Kidney (tissue), 14 donors: ENCODE data around the gene INPP5A. TPM values are rescaled to one million over a fixed set of nuclear protein-coding genes. Genes with fewer than 3 reads are reported as not detected.

Experiments
- DNase-seq, 5 donors: peaks; one replicate each; pipeline ENCODE4 v3.0.0-alpha.2; 2013 to 2020
- FAIRE-seq: peaks from 2 replicates; lab custom pipeline; 2012; peaks lifted over from hg19 to GRCh38; lab: Jason Lieb, UNC
- H3K27ac ChIP-seq, 2 donors: one replicate each; pipeline ENCODE4 v1.7.0; 2013; ENCODE audit warnings: low read depth in 2 of 2, low read length in 2 of 2, inconsistent platforms in 1 of 2
- H3K27me3 ChIP-seq: one replicate; pipeline ENCODE4 v1.7.1; 2013; ENCODE audit warnings: low read length, inconsistent platforms; ENCODE audit not compliant: control insufficient read depth, insufficient read depth
- H3K36me3 ChIP-seq, 3 donors: one replicate each; pipeline versions ENCODE4 v1.7.0 to v1.7.1; 2013; ENCODE audit warnings: low read length in 3 of 3, control low read depth in 1 of 3, inconsistent platforms in 1 of 3; ENCODE audit not compliant: insufficient read depth in 3 of 3, control insufficient read depth in 2 of 3
- H3K4me1 ChIP-seq, 3 donors: one replicate each; pipeline versions ENCODE4 v1.7.0 to v1.7.1; 2013; ENCODE audit warnings: low read length in 3 of 3, inconsistent platforms in 1 of 3, low read depth in 1 of 3; ENCODE audit not compliant: control insufficient read depth in 2 of 3, insufficient read depth in 2 of 3
- H3K4me3 ChIP-seq, 3 donors: one replicate each; pipeline versions ENCODE4 v1.7.0 to v1.8.1; 2013; ENCODE audit warnings: low read length in 3 of 3, control low read depth in 1 of 3, inconsistent platforms in 1 of 3
- H3K9ac ChIP-seq, 3 donors: one replicate each; pipeline versions ENCODE4 v1.7.0 to v1.7.1; 2013; ENCODE audit warnings: low read length in 3 of 3, control low read depth in 1 of 3, inconsistent platforms in 1 of 3
- H3K9me3 ChIP-seq, 3 donors: one replicate each; pipeline versions ENCODE4 v1.7.0 to v1.7.1; 2013; ENCODE audit warnings: low read length in 3 of 3, control low read depth in 1 of 3, inconsistent platforms in 1 of 3; ENCODE audit not compliant: control insufficient read depth in 2 of 3, insufficient read depth in 1 of 3
- CTCF ChIP-seq: IDR thresholded peaks from 3 replicates; pipeline ENCODE4 v1.5.1; 2012; ENCODE audit warnings: mild to moderate bottlenecking, moderate library complexity, borderline replicate concordance; ENCODE audit not compliant: insufficient read depth; ENCODE audit errors: extremely low read depth
- intact Hi-C: fragments of 100-400 bp; cut with DNase I; formaldehyde crosslinking; loops from one replicate; pipeline ENCODE4 v1.11.1; 2022
- polyA plus RNA-seq: library from polyadenylated mRNA; stranded (reverse); fragments of 350-450 nt; fragmentation: Illumina TruSeq; extraction: RNeasy Lipid Tissue Mini Kit (QIAGEN cat#74804); gene quantifications from one replicate; pipeline ENCODE4 v1.2.3, GENCODE V29; 2014; ENCODE audit warnings: low read depth, low replicate concordance; ENCODE audit not compliant: insufficient read depth
- total RNA-seq: library from RNA; stranded (reverse); fragmentation: NEBNext Ultra II Directional; extraction: Animal tissue kit (Norgen Biotek cat#: 25700); gene quantifications from one replicate; pipeline ENCODE4 v1.2.1, GENCODE V29; 2021
- donor health status: control.
- donor health status: control.
- donor health status: control.
- donor health status: control.
- donor health status: control.
- donor health status: DM: yes; HTN: yes; CAD: no.
- donor health status: Normal renal cell carcinoma (clear cell type).

Gene INPP5A
- total and polyA plus RNA-seq, 2 donors from 2014 or later: 20.8 to 40.3 TPM

- Histone ChIP-seq H3K9me3 (no peaks in the 10 kb centered on the region), H3K4me3 (no peak overlapping the region), H3K9ac (no peak overlapping the region), H3K36me3 (no peaks in the 10 kb centered on the region), H3K27me3 (no peaks in the 10 kb centered on the region), H3K27ac (no peak overlapping the region), H3K4me1 (no peaks in the 10 kb centered on the region)
- FAIRE-seq (no peak), DNase-seq (peak in 1 of 5 donors; percentile 37)
- intact Hi-C loops: no loop called here
- no peak for TF ChIP-seq CTCF
Observed at GRCh38 chr10:132807621-132808049, 270.0 kb downstream of the INPP5A start.

- intact Hi-C loops: no loop called here
- no peaks in the 10 kb centered on the region for H3K9me3 ChIP-seq
- no peak overlapping the region for H3K9ac ChIP-seq
- no peak for TF ChIP-seq CTCF
- H3K27me3 ChIP-seq: no peaks in the 10 kb centered on the region
- H3K4me3 ChIP-seq: no peak overlapping the region
- H3K27ac ChIP-seq: no peak overlapping the region
- H3K4me1 ChIP-seq: no peaks in the 10 kb centered on the region
- H3K36me3 ChIP-seq: no peaks in the 10 kb centered on the region
- DNase-seq (peak in 4 of 5 donors; percentile 52 to 73 (median 66)), FAIRE-seq (no peak)
Observed at GRCh38 chr10:132808383-132809231, 271.0 kb downstream of the INPP5A start.

- Histone ChIP-seq H3K4me3 (no peak overlapping the region), H3K36me3 (no peaks in the 10 kb centered on the region), H3K27ac (no peak overlapping the region), H3K9ac (no peak overlapping the region), H3K9me3 (no peaks in the 10 kb centered on the region), H3K4me1 (no peaks in the 10 kb centered on the region), H3K27me3 (no peaks in the 10 kb centered on the region)
- intact Hi-C loops: no loop called here
- no peak for FAIRE-seq
- TF ChIP-seq CTCF: no peak
- DNase-seq: peak in 2 of 5 donors; percentile 29 to 60
Observed at GRCh38 chr10:132809232-132810140, 271.9 kb downstream of the INPP5A start.
